HepG2 (cell line): ENCODE measurements around the gene HSF2BP. TPM values are rescaled to one million over a fixed set of nuclear protein-coding genes. Genes with fewer than 3 reads are reported as not detected.

Source experiments
- ATAC-seq: fragments of 200-7000 bp; cut with Tn5 transposase; 3 replicates; pipeline ENCODE4 v1.9.1; 2020; ENCODE audit warnings: mild to moderate bottlenecking, moderate library complexity
- BruUV-seq: library from RNA; stranded (reverse); fragments of 400-500 nt; replicated peaks from 2 replicates; lab custom pipeline; 2021; lab: Mats Ljungman, UMichigan
- CTCF ChIA-PET: fragments of 300-600 bp; formaldehyde crosslinking; extraction: SDS; loops from one replicate; lab custom pipeline; 2021; ENCODE audit warnings: low total read pairs, inconsistent platforms, low intra/inter-chr PET ratio; lab: Yijun Ruan, JAX
- POLR2A ChIA-PET: fragments of 350-600 bp; sonication (Branson Sonifier 250); formaldehyde crosslinking; loops from one replicate; lab custom pipeline; 2020; ENCODE audit warnings: antibody characterized with exemption, inconsistent platforms; lab: Yijun Ruan, JAX
- DNase-seq: peaks from one replicate; pipeline ENCODE4 v3.0.0-alpha.2; 2015; ENCODE audit warnings: low spot score
- FAIRE-seq: peaks from 3 replicates; lab custom pipeline; 2011; peaks lifted over from hg19 to GRCh38; lab: Jason Lieb, UNC
- H2AFZ ChIP-seq: one replicate; pipeline ENCODE4 v1.6.1; 2011; ENCODE audit warnings: low read length, inconsistent platforms
- H3K27ac ChIP-seq: fragments of 300-600 bp; 3 replicates; pipeline ENCODE4 v1.8.0; 2011; ENCODE audit warnings: mixed run types, mild to moderate bottlenecking, mixed read lengths, low read length, inconsistent platforms; ENCODE audit not compliant: insufficient read depth; ENCODE audit errors: extremely low read length
- H3K27me3 ChIP-seq, 2 experiments: fragments of 200-600 bp in 1 of 2; 2 replicates in 1 of 2; 3 replicates in 1 of 2; pipeline versions ENCODE4 v1.6.0 to v1.8.0; 2011; ENCODE audit warnings: low read length in 2 of 2, mild to moderate bottlenecking in 2 of 2, moderate library complexity in 2 of 2, inconsistent platforms in 1 of 2; ENCODE audit not compliant: insufficient read depth in 2 of 2, control insufficient read depth in 1 of 2
- H3K36me3 ChIP-seq, 2 experiments: fragments of 200-600 bp in 1 of 2; replicated peaks in 1 of 2; 2 replicates in 1 of 2; 3 replicates in 1 of 2; pipeline versions ENCODE4 v1.5.1 to v1.8.0; 2011; ENCODE audit warnings: low read length in 2 of 2, inconsistent platforms in 1 of 2; ENCODE audit not compliant: insufficient read depth in 2 of 2, control insufficient read depth in 1 of 2
- H3K4me1 ChIP-seq: 2 replicates; pipeline ENCODE4 v1.5.1; 2012; ENCODE audit warnings: low read length, inconsistent platforms; ENCODE audit not compliant: insufficient read depth
- H3K4me2 ChIP-seq: 2 replicates; pipeline ENCODE4 v1.6.0; 2011; ENCODE audit warnings: low read depth, low read length, inconsistent platforms
- H3K4me3 ChIP-seq, 3 experiments: fragments of 200-600 bp in 1 of 3; sonication (generic), shearing (Covaris generic) in 1 of 3; replicated peaks in 1 of 3; 2 replicates each; pipeline ENCODE4 v1.5.1; 2011 to 2016; ENCODE audit warnings: low read length in 3 of 3, inconsistent platforms in 2 of 3, low read depth in 2 of 3, mild to moderate bottlenecking in 2 of 3, control low read depth in 1 of 3, mixed read lengths in 1 of 3; ENCODE audit not compliant: insufficient read depth in 1 of 3
- H3K79me2 ChIP-seq: one replicate; pipeline ENCODE4 v1.6.1; 2011; ENCODE audit warnings: low read length, inconsistent platforms; ENCODE audit not compliant: insufficient read depth
- H3K9ac ChIP-seq: 2 replicates; pipeline ENCODE4 v1.6.0; 2011; ENCODE audit warnings: mild to moderate bottlenecking, low read depth, low read length, inconsistent platforms; ENCODE audit not compliant: insufficient read depth
- H3K9me3 ChIP-seq: 2 replicates; pipeline ENCODE4 v1.5.1; 2012; ENCODE audit warnings: mild to moderate bottlenecking, low read length
- H4K20me1 ChIP-seq: 2 replicates; pipeline ENCODE4 v1.6.0; 2011; ENCODE audit warnings: inconsistent platforms, mild to moderate bottlenecking, low read length, moderate library complexity; ENCODE audit not compliant: insufficient read depth
- FOXJ3 ChIP-seq: sonication (generic); formaldehyde crosslinking; IDR thresholded peaks from 2 replicates; pipeline ENCODE4 v1.4.0; 2020; ENCODE audit warnings: missing genetic modification reagents, mild to moderate bottlenecking, borderline replicate concordance
- MAF1 ChIP-seq: sonication (generic); formaldehyde crosslinking; IDR thresholded peaks from 2 replicates; pipeline ENCODE4 v1.5.0; 2020; ENCODE audit warnings: missing genetic modification reagents, borderline replicate concordance
- RFXANK ChIP-seq: IDR thresholded peaks from 2 replicates; pipeline ENCODE4 v1.6.1; 2016
- ZBTB2 ChIP-seq: sonication (generic); formaldehyde crosslinking; IDR thresholded peaks from 2 replicates; pipeline ENCODE4 v1.8.0; 2022; ENCODE audit warnings: low read depth, missing genetic modification reagents
- ZNF101 ChIP-seq: sonication (generic); formaldehyde crosslinking; IDR thresholded peaks from 2 replicates; pipeline ENCODE4 v1.4.0; 2020; ENCODE audit warnings: mild to moderate bottlenecking, low read depth, missing genetic modification reagents, borderline replicate concordance
- ZNF121 ChIP-seq: sonication (generic); formaldehyde crosslinking; IDR thresholded peaks from 2 replicates; pipeline ENCODE4 v1.5.0; 2020; ENCODE audit warnings: mild to moderate bottlenecking, missing genetic modification reagents
- ZNF136 ChIP-seq: sonication (generic); formaldehyde crosslinking; IDR thresholded peaks from 2 replicates; pipeline ENCODE4 v1.8.1; 2022; ENCODE audit warnings: low read depth, mild to moderate bottlenecking, moderate library complexity, missing genetic modification reagents
- ZNF232 ChIP-seq: sonication (generic); formaldehyde crosslinking; IDR thresholded peaks from 2 replicates; pipeline ENCODE4 v1.4.0; 2020; ENCODE audit warnings: missing genetic modification reagents, borderline replicate concordance
- ZNF317 ChIP-seq: sonication (generic); formaldehyde crosslinking; IDR thresholded peaks from 2 replicates; pipeline ENCODE4 v1.5.0; 2020; ENCODE audit warnings: mild to moderate bottlenecking, missing genetic modification reagents
- ZNF337 ChIP-seq: sonication (generic); formaldehyde crosslinking; IDR thresholded peaks from 2 replicates; pipeline ENCODE4 v1.5.1; 2020; ENCODE audit warnings: missing genetic modification reagents, low read depth, mild to moderate bottlenecking, borderline replicate concordance
- ZNF572 ChIP-seq: sonication (generic); formaldehyde crosslinking; IDR thresholded peaks from 2 replicates; pipeline ENCODE4 v1.5.1; 2020; ENCODE audit warnings: mild to moderate bottlenecking, missing genetic modification reagents
- ZNF709 ChIP-seq: sonication (generic); formaldehyde crosslinking; IDR thresholded peaks from 2 replicates; pipeline ENCODE4 v1.5.0; 2020; ENCODE audit warnings: mild to moderate bottlenecking, missing genetic modification reagents
- WGBS: methylation state at CpG from one replicate; pipeline ENCODE4 v1.1.6; 2017; ENCODE audit warnings: low lambda C conversion rate; 5-methylcytosine and 5-hydroxymethylcytosine counted together
- in situ Hi-C: cut with HindIII; loops from 2 replicates; pipeline ENCODE4 v1.10.0; 2017; ENCODE audit warnings: low pct_unique_long_range_greater_than_20kb; ENCODE audit not compliant: extremely low pct_ligation_motif_present
- intact Hi-C: fragments of 100-400 bp; cut with micrococcal nuclease; formaldehyde crosslinking; loops from one replicate; pipeline ENCODE4 v1.10.0; 2022; ENCODE audit not compliant: unreplicated experiment
- polyA plus RNA-seq, 8 experiments: library from polyadenylated mRNA; depleted of rRNA in 3 of 8; stranded (reverse) in 7 of 8; unstranded in 1 of 8; fragments of >200 nt; fragmentation: Illumina TruSeq in 4 of 8; extraction: Trizol in 4 of 8; gene quantifications; 2 replicates each; pipeline versions ENCODE4 v1.2.1 to v1.2.3, GENCODE V29; 2011 to 2016; ENCODE audit warnings: low read depth in 4 of 8, missing spikeins in 1 of 8, mixed read lengths in 1 of 8; ENCODE audit not compliant: insufficient read depth in 1 of 8
- total RNA-seq, 5 experiments: library from RNA; depleted of rRNA; stranded (reverse); fragments of >200 nt; fragmentation: Illumina TruSeq; extraction: Trizol; gene quantifications; 2 replicates each; pipeline ENCODE4 v1.2.3, GENCODE V29; 2016; ENCODE audit warnings: low read depth in 1 of 5
- TF ChIP-seq, protein P1 (sequence below): sonication (generic); formaldehyde crosslinking; conservative IDR thresholded peaks from 2 replicates; pipeline ENCODE4 v1.4.0; 2020; ENCODE audit warnings: mild to moderate bottlenecking, missing genetic modification reagents, moderate library complexity

Gene HSF2BP
- total and polyA plus RNA-seq, 2 of the 13 experiments (the other 11 are each of a cell fraction or from before 2014, with no cell fraction given): 0.67 to 2.2 TPM

GRCh38 chr21:43686811-43687565 lies 27.7 kb upstream of the HSF2BP start:
- ChIA-PET CTCF (no interaction called here), POLR2A (no interaction called here)
- in situ Hi-C loops: no loop called here
- FAIRE-seq: no peak
- Histone ChIP-seq H3K4me1 (no peaks in the 10 kb centered on the region), H2AFZ (no peak overlapping the region), H4K20me1 (no peaks in the 10 kb centered on the region), H3K27me3 (no peaks in the 10 kb centered on the region; a peak in 1 of 5 replicates), H3K9ac (no peak overlapping the region), H3K79me2 (no peaks in the 10 kb centered on the region), H3K27ac (no peak overlapping the region), H3K4me2 (no peak overlapping the region), H3K36me3 (peaks cover 51 to 89% of the 10 kb centered on the region in 2 experiments), H3K4me3 (no peak overlapping the region), H3K9me3 (no peaks in the 10 kb centered on the region)
- ATAC-seq: no peak
- TF ChIP-seq, protein P1, sequence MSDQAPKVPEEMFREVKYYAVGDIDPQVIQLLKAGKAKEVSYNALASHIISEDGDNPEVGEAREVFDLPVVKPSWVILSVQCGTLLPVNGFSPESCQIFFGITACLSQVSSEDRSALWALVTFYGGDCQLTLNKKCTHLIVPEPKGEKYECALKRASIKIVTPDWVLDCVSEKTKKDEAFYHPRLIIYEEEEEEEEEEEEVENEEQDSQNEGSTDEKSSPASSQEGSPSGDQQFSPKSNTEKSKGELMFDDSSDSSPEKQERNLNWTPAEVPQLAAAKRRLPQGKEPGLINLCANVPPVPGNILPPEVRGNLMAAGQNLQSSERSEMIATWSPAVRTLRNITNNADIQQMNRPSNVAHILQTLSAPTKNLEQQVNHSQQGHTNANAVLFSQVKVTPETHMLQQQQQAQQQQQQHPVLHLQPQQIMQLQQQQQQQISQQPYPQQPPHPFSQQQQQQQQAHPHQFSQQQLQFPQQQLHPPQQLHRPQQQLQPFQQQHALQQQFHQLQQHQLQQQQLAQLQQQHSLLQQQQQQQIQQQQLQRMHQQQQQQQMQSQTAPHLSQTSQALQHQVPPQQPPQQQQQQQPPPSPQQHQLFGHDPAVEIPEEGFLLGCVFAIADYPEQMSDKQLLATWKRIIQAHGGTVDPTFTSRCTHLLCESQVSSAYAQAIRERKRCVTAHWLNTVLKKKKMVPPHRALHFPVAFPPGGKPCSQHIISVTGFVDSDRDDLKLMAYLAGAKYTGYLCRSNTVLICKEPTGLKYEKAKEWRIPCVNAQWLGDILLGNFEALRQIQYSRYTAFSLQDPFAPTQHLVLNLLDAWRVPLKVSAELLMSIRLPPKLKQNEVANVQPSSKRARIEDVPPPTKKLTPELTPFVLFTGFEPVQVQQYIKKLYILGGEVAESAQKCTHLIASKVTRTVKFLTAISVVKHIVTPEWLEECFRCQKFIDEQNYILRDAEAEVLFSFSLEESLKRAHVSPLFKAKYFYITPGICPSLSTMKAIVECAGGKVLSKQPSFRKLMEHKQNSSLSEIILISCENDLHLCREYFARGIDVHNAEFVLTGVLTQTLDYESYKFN (CRISPR knock-in tag): no peak
- TF ChIP-seq ZNF136 (CRISPR knock-in tag) (no peak), ZNF709 (no peak), RFXANK (no peak), MAF1 (CRISPR knock-in tag) (no peak), ZNF101 (CRISPR knock-in tag) (no peak), ZNF572 (CRISPR knock-in tag) (no peak), ZNF232 (CRISPR knock-in tag) (no peak), ZBTB2 (CRISPR knock-in tag) (no peak), ZNF121 (CRISPR knock-in tag) (no peak), FOXJ3 (no peak), ZNF317 (CRISPR knock-in tag) (no peak), ZNF337 (no peak)
- BruUV-seq: TSS peak; percentile 50
- 98% methylated on average over 16 of the region's 21 CpGs for WGBS
- intact Hi-C loops: no loop called here
- no peak for DNase-seq
